Measurements from ENCODE around the gene LDLR.

- TF ChIP-seq CTCF (IDR thresholded peaks at IDR 0.05) (no peak), EZH2 (IDR thresholded peaks at IDR 0.05; ENCODE audit: borderline replicate concordance, insufficient read depth, low read depth, low read length, poor library complexity, severe bottlenecking) (no peak)
These were observed 58.7 kb downstream of the LDLR start for GRCh38 chr19:11148001-11148400.
